GM12878 (cell line): ENCODE measurements around the gene FBXL17. TPM values are rescaled to one million over a fixed set of nuclear protein-coding genes. Genes with fewer than 3 reads are reported as not detected.
A peak's percentile ranks its signal among the peaks of the same experiment; 100 is the strongest.

Experiments used
- CHD1 ChIP-seq: IDR thresholded peaks from 2 replicates; pipeline ENCODE4 v1.6.1; 2012; ENCODE audit warnings: low read depth, low read length, improper control_type of control experiment
- CHD4 ChIP-seq: fragments of 200-600 bp; sonication (generic); IDR thresholded peaks from 2 replicates; pipeline ENCODE4 v1.6.1; 2016; ENCODE audit warnings: mild to moderate bottlenecking
- ESRRA ChIP-seq: IDR thresholded peaks from 2 replicates; pipeline ENCODE4 v1.6.1; 2012; ENCODE audit warnings: mild to moderate bottlenecking, low read length, improper control_type of control experiment
- GABPA ChIP-seq: IDR thresholded peaks from 2 replicates; pipeline ENCODE4 v1.6.1; 2014; ENCODE audit warnings: antibody characterized with exemption, low read depth, mild to moderate bottlenecking, inconsistent platforms
- IKZF2 ChIP-seq, 2 experiments: fragments of 450-650 bp; IDR thresholded peaks; 2 replicates each; pipeline ENCODE4 v1.6.1; 2017; ENCODE audit warnings: mild to moderate bottlenecking in 2 of 2, moderate library complexity in 2 of 2
- IRF4 ChIP-seq: IDR thresholded peaks from 2 replicates; pipeline ENCODE4 v1.6.1; 2011; ENCODE audit warnings: low read depth, low read length
- MTA2 ChIP-seq: fragments of 450-650 bp; IDR thresholded peaks from 2 replicates; pipeline ENCODE4 v1.6.1; 2016; ENCODE audit warnings: low read depth, mild to moderate bottlenecking, moderate library complexity
- MYC ChIP-seq: IDR thresholded peaks from 2 replicates; pipeline ENCODE4 v1.6.1; 2011; ENCODE audit warnings: mild to moderate bottlenecking, low read length, moderate library complexity, inconsistent platforms; ENCODE audit not compliant: insufficient read depth, insufficient replicate concordance, insufficient read length, severe bottlenecking
- NBN ChIP-seq: fragments of 450-650 bp; IDR thresholded peaks from 2 replicates; pipeline ENCODE4 v1.6.1; 2016
- NFYB ChIP-seq: IDR thresholded peaks from 2 replicates; pipeline ENCODE4 v1.6.1; 2011; ENCODE audit warnings: low read depth, mild to moderate bottlenecking, low read length, improper control_type of control experiment, moderate library complexity; ENCODE audit not compliant: insufficient read depth
- NRF1 ChIP-seq: conservative IDR thresholded peaks from 2 replicates; pipeline ENCODE4 v1.6.1; 2011; ENCODE audit warnings: mild to moderate bottlenecking, low read depth, low read length, improper control_type of control experiment
- SIX5 ChIP-seq: IDR thresholded peaks from 2 replicates; pipeline ENCODE4 v1.6.1; 2011; ENCODE audit warnings: mild to moderate bottlenecking, low read depth, low read length, moderate library complexity; ENCODE audit not compliant: severe bottlenecking
- STAT1 ChIP-seq: fragments of 450-650 bp; conservative IDR thresholded peaks from 2 replicates; pipeline ENCODE4 v1.6.1; 2014; ENCODE audit warnings: antibody characterized with exemption, mild to moderate bottlenecking
- TAF1 ChIP-seq: IDR thresholded peaks from 2 replicates; pipeline ENCODE4 v1.6.1; 2011; ENCODE audit warnings: mild to moderate bottlenecking, low read depth, low read length, borderline replicate concordance
- ZNF217 ChIP-seq: fragments of 450-650 bp; IDR thresholded peaks from 2 replicates; pipeline ENCODE4 v1.6.1; 2017; ENCODE audit warnings: antibody characterized with exemption, mild to moderate bottlenecking
- ZNF274 ChIP-seq: IDR thresholded peaks from one replicate; pipeline ENCODE4 v1.8.0; 2011; ENCODE audit not compliant: insufficient read length, insufficient read depth
- polyA plus RNA-seq, 11 experiments: library from polyadenylated mRNA; depleted of rRNA in 4 of 11; unstranded in 6 of 11; stranded (reverse) in 5 of 11; fragments of >200 nt; fragmentation: Nextera tagmentation in 4 of 11; fragmentation: Illumina TruSeq in 1 of 11; extraction: Ambion mirVana in 4 of 11; extraction: Trizol in 1 of 11; gene quantifications; 1 replicate in 1 of 11; 2 replicates in 10 of 11; pipeline versions ENCODE4 v1.2.1 to v1.2.3, GENCODE V29; 2011 to 2016; ENCODE audit warnings: inconsistent platforms in 2 of 11, missing spikeins in 2 of 11, low read depth in 1 of 11
- total RNA-seq, 4 experiments: library from RNA; depleted of rRNA in 3 of 4; stranded (reverse); fragments of >200 nt in 3 of 4; fragmentation: Illumina TruSeq in 1 of 4; extraction: Trizol in 1 of 4; gene quantifications; 2 replicates each; pipeline versions ENCODE4 v1.2.1 to v1.2.3, GENCODE V29; 2013 to 2021
- TF ChIP-seq, protein P1 (sequence below): fragments of 450-650 bp; IDR thresholded peaks from 2 replicates; pipeline ENCODE4 v1.6.1; 2016; ENCODE audit warnings: mild to moderate bottlenecking
- TF ChIP-seq, protein P2 (sequence below): fragments of 450-650 bp; IDR thresholded peaks from 2 replicates; pipeline ENCODE4 v1.6.1; 2017; ENCODE audit warnings: mild to moderate bottlenecking, moderate library complexity
- TF ChIP-seq, protein P3 (sequence below): fragments of 450-650 bp; IDR thresholded peaks from 2 replicates; pipeline ENCODE4 v1.6.1; 2018; ENCODE audit warnings: borderline replicate concordance, mild to moderate bottlenecking; ENCODE audit not compliant: partially characterized antibody
- TF ChIP-seq, protein P4 (sequence below): fragments of 450-650 bp; conservative IDR thresholded peaks from 2 replicates; pipeline ENCODE4 v1.6.1; 2017; ENCODE audit warnings: mild to moderate bottlenecking, moderate library complexity

The FBXL17 gene
- total and polyA plus RNA-seq, 10 of the 15 experiments (the other 5 are each of a cell fraction or from before 2014, with no cell fraction given), result 0.88 to 9.0 (median 4.4) TPM

DNA sequence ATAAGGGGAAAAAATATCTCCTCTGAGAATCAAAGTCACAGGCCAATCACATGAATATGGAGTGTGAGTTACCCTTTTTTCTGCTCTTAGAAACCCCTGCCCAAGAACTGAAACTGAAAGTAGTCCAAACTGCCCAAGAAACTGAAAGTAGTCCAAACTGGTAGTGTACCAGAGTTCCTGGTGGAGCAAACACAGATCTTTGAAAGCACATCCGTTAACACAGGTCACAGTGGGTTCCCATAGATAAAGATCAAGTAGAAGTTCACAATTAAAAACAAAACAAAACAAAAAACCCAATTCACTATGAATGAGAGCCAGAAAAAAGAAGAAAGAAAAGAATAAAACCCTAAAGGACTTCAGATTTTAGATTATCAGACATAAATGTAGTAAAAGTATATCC lies 378.7 kb downstream of the FBXL17 start (continued):
- TF ChIP-seq, protein P1, sequence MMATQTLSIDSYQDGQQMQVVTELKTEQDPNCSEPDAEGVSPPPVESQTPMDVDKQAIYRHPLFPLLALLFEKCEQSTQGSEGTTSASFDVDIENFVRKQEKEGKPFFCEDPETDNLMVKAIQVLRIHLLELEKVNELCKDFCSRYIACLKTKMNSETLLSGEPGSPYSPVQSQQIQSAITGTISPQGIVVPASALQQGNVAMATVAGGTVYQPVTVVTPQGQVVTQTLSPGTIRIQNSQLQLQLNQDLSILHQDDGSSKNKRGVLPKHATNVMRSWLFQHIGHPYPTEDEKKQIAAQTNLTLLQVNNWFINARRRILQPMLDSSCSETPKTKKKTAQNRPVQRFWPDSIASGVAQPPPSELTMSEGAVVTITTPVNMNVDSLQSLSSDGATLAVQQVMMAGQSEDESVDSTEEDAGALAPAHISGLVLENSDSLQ, result no peak
- TF ChIP-seq, protein P2, sequence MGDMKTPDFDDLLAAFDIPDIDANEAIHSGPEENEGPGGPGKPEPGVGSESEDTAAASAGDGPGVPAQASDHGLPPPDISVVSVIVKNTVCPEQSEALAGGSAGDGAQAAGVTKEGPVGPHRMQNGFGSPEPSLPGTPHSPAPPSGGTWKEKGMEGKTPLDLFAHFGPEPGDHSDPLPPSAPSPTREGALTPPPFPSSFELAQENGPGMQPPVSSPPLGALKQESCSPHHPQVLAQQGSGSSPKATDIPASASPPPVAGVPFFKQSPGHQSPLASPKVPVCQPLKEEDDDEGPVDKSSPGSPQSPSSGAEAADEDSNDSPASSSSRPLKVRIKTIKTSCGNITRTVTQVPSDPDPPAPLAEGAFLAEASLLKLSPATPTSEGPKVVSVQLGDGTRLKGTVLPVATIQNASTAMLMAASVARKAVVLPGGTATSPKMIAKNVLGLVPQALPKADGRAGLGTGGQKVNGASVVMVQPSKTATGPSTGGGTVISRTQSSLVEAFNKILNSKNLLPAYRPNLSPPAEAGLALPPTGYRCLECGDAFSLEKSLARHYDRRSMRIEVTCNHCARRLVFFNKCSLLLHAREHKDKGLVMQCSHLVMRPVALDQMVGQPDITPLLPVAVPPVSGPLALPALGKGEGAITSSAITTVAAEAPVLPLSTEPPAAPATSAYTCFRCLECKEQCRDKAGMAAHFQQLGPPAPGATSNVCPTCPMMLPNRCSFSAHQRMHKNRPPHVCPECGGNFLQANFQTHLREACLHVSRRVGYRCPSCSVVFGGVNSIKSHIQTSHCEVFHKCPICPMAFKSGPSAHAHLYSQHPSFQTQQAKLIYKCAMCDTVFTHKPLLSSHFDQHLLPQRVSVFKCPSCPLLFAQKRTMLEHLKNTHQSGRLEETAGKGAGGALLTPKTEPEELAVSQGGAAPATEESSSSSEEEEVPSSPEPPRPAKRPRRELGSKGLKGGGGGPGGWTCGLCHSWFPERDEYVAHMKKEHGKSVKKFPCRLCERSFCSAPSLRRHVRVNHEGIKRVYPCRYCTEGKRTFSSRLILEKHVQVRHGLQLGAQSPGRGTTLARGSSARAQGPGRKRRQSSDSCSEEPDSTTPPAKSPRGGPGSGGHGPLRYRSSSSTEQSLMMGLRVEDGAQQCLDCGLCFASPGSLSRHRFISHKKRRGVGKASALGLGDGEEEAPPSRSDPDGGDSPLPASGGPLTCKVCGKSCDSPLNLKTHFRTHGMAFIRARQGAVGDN, result no peak
- TF ChIP-seq, protein P3, sequence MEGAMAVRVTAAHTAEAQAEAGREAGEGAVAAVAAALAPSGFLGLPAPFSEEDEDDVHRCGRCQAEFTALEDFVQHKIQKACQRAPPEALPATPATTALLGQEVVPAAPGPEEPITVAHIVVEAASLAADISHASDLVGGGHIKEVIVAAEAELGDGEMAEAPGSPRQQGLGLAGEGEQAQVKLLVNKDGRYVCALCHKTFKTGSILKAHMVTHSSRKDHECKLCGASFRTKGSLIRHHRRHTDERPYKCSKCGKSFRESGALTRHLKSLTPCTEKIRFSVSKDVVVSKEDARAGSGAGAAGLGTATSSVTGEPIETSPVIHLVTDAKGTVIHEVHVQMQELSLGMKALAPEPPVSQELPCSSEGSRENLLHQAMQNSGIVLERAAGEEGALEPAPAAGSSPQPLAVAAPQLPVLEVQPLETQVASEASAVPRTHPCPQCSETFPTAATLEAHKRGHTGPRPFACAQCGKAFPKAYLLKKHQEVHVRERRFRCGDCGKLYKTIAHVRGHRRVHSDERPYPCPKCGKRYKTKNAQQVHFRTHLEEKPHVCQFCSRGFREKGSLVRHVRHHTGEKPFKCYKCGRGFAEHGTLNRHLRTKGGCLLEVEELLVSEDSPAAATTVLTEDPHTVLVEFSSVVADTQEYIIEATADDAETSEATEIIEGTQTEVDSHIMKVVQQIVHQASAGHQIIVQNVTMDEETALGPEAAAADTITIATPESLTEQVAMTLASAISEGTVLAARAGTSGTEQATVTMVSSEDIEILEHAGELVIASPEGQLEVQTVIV, result no peak
- TF ChIP-seq CHD1, result no peak
- TF ChIP-seq ESRRA, result no peak
- no peak for TF ChIP-seq NRF1
- 0 out of 2 replicates have a peak, but pooled peaks have one; percentile 60 for TF ChIP-seq IRF4
- TF ChIP-seq STAT1, result no peak
- 0 out of 2 replicates have a peak, but pooled peaks have one; percentile 27 for TF ChIP-seq TAF1
- TF ChIP-seq ZNF217, result no peak
- 0 out of 2 replicates have a peak, but pooled peaks have one; percentile 22 for TF ChIP-seq MTA2
- TF ChIP-seq NFYB, result 0 out of 2 replicates have a peak, but pooled peaks have one; percentile 49
- TF ChIP-seq ZNF274, result no peak
- TF ChIP-seq GABPA, result 0 out of 2 replicates have a peak, but pooled peaks have one; percentile 25
- TF ChIP-seq NBN, result peak; percentile 53; the same call in 1 of the 2 replicates
- TF ChIP-seq IKZF2 (IDR thresholded peaks at IDR 0.05), result peak; percentile 51 to 52; a peak in 2 of 4 replicates
- TF ChIP-seq SIX5, result peak; percentile 23
- TF ChIP-seq, protein P4, sequence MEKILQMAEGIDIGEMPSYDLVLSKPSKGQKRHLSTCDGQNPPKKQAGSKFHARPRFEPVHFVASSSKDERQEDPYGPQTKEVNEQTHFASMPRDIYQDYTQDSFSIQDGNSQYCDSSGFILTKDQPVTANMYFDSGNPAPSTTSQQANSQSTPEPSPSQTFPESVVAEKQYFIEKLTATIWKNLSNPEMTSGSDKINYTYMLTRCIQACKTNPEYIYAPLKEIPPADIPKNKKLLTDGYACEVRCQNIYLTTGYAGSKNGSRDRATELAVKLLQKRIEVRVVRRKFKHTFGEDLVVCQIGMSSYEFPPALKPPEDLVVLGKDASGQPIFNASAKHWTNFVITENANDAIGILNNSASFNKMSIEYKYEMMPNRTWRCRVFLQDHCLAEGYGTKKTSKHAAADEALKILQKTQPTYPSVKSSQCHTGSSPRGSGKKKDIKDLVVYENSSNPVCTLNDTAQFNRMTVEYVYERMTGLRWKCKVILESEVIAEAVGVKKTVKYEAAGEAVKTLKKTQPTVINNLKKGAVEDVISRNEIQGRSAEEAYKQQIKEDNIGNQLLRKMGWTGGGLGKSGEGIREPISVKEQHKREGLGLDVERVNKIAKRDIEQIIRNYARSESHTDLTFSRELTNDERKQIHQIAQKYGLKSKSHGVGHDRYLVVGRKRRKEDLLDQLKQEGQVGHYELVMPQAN, result no peak
- no peak for TF ChIP-seq MYC
- no peak for TF ChIP-seq CHD4
